ENCODE data around the gene EFNA5.

DNA sequence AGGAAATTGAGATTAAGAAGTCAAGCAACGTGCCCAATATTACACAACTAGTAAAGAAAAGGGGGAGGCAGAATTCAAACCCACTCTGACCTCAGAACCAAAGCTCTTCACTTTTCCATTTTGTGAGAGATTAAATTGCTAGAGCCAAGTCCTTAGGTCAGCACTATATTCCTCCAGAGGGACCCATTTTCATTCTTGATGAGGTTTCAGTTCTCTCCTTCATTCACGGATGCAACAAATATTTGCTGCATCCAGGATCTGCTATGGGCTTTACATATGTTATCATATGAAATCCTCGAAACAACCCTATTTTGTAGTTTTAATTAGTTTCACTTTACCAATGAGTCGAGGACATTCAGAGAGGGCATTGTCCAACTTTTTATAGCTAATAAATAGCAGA, 239.2 kb downstream of the EFNA5 start:
- TF ChIP-seq, protein P1, sequence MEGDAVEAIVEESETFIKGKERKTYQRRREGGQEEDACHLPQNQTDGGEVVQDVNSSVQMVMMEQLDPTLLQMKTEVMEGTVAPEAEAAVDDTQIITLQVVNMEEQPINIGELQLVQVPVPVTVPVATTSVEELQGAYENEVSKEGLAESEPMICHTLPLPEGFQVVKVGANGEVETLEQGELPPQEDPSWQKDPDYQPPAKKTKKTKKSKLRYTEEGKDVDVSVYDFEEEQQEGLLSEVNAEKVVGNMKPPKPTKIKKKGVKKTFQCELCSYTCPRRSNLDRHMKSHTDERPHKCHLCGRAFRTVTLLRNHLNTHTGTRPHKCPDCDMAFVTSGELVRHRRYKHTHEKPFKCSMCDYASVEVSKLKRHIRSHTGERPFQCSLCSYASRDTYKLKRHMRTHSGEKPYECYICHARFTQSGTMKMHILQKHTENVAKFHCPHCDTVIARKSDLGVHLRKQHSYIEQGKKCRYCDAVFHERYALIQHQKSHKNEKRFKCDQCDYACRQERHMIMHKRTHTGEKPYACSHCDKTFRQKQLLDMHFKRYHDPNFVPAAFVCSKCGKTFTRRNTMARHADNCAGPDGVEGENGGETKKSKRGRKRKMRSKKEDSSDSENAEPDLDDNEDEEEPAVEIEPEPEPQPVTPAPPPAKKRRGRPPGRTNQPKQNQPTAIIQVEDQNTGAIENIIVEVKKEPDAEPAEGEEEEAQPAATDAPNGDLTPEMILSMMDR (IDR thresholded peaks at IDR 0.05; ENCODE audit: poor library complexity), result no peak
- TF ChIP-seq EZH2 (IDR thresholded peaks at IDR 0.05; ENCODE audit: borderline replicate concordance), result no peak
